H1 (cell line): Measurements from ENCODE around the gene NECAP2. TPM values are rescaled to one million over a fixed set of nuclear protein-coding genes. Genes with fewer than 3 reads are reported as not detected.

Experiments used
- CTCF ChIA-PET: fragments of 300-600 bp; sonication (Branson Sonifier 250); formaldehyde crosslinking; loops from one replicate; lab custom pipeline; 2021; ENCODE audit not compliant: partially characterized antibody; lab: Charles Lee
- POLR2A ChIA-PET: fragments of 300-600 bp; sonication (Branson Sonifier 250); formaldehyde crosslinking; loops from one replicate; lab custom pipeline; 2021; ENCODE audit warnings: inconsistent platforms; ENCODE audit not compliant: partially characterized antibody; lab: Charles Lee
- DNase-seq, 2 experiments: peaks; one replicate each; pipeline versions ENCODE4 v3.0.0 to v3.0.0-alpha.2; 2010 to 2022; ENCODE audit warnings: low spot score in 2 of 2, low read depth in 1 of 2, mixed read lengths in 1 of 2
- FAIRE-seq: peaks from 2 replicates; lab custom pipeline; 2011; peaks lifted over from hg19 to GRCh38; lab: Jason Lieb, UNC
- H2AFZ ChIP-seq: 2 replicates; pipeline ENCODE4 v1.8.1; 2012; ENCODE audit warnings: low read length, inconsistent platforms
- H2AK5ac ChIP-seq: 2 replicates; pipeline ENCODE4 v1.6.1; 2013; ENCODE audit warnings: low read depth, low read length
- H2BK120ac ChIP-seq: replicated peaks from 2 replicates; pipeline ENCODE3; 2013; ENCODE audit warnings: low read depth, low read length, inconsistent platforms
- H2BK12ac ChIP-seq: 2 replicates; pipeline ENCODE4 v1.6.1; 2013; ENCODE audit warnings: low read depth, low read length
- H2BK15ac ChIP-seq: 2 replicates; pipeline ENCODE4 v1.6.1; 2013; ENCODE audit warnings: low read length
- H2BK20ac ChIP-seq: 2 replicates; pipeline ENCODE4 v1.6.1; 2013; ENCODE audit warnings: low read length
- H2BK5ac ChIP-seq: 2 replicates; pipeline ENCODE4 v1.6.1; 2013; ENCODE audit warnings: low read depth, low read length
- H3K14ac ChIP-seq: 2 replicates; pipeline ENCODE4 v1.6.1; 2013; ENCODE audit warnings: inconsistent platforms; ENCODE audit not compliant: insufficient read length
- H3K18ac ChIP-seq: 2 replicates; pipeline ENCODE4 v1.6.1; 2013; ENCODE audit warnings: low read length; ENCODE audit errors: extremely low read depth
- H3K23ac ChIP-seq: 2 replicates; pipeline ENCODE4 v1.6.1; 2013; ENCODE audit warnings: inconsistent platforms; ENCODE audit not compliant: insufficient read length
- H3K23me2 ChIP-seq: 2 replicates; pipeline ENCODE4 v1.6.1; 2013; ENCODE audit warnings: low read depth, low read length
- H3K27ac ChIP-seq: 2 replicates; pipeline ENCODE4 v1.6.1; 2011; ENCODE audit warnings: low read depth, low read length, inconsistent platforms
- H3K27me3 ChIP-seq, 4 experiments: replicated peaks in 1 of 4; 1 replicate in 1 of 4; 2 replicates in 3 of 4; pipeline versions ENCODE4 v1.6.1 to v1.8.1; 2011 to 2013; ENCODE audit warnings: low read length in 3 of 4, mild to moderate bottlenecking in 3 of 4, inconsistent platforms in 2 of 4, mixed read lengths in 2 of 4, moderate library complexity in 1 of 4; ENCODE audit not compliant: control insufficient read depth in 3 of 4, insufficient read depth in 3 of 4; ENCODE audit errors: extremely low read depth in 1 of 4
- H3K36me3 ChIP-seq, 4 experiments: 2 replicates each; pipeline versions ENCODE4 v1.6.1 to v1.8.1; 2011 to 2013; ENCODE audit warnings: mild to moderate bottlenecking in 4 of 4, low read length in 3 of 4, moderate library complexity in 2 of 4, control low read depth in 1 of 4, inconsistent platforms in 1 of 4; ENCODE audit not compliant: insufficient read depth in 4 of 4, control insufficient read depth in 2 of 4
- H3K4ac ChIP-seq: replicated peaks from 2 replicates; pipeline ENCODE3; 2013; ENCODE audit warnings: low read length, low read depth, mixed read lengths, inconsistent platforms; ENCODE audit not compliant: insufficient read length
- H3K4me1 ChIP-seq, 4 experiments: replicated peaks in 1 of 4; 1 replicate in 1 of 4; 2 replicates in 3 of 4; pipeline versions ENCODE4 v1.6.1 to v1.8.1; 2011 to 2013; ENCODE audit warnings: low read length in 3 of 4, inconsistent platforms in 2 of 4, mixed read lengths in 1 of 4; ENCODE audit not compliant: insufficient read depth in 4 of 4, control insufficient read depth in 3 of 4
- H3K4me2 ChIP-seq, 2 experiments: 2 replicates each; pipeline versions ENCODE4 v1.6.1 to v1.8.1; 2011 to 2013; ENCODE audit warnings: low read depth in 2 of 2, low read length in 2 of 2, control low read depth in 1 of 2, inconsistent platforms in 1 of 2, mild to moderate bottlenecking in 1 of 2; ENCODE audit not compliant: insufficient read depth in 1 of 2
- H3K4me3 ChIP-seq, 4 experiments: fragments of 200-600, 300-600 bp in 1 of 4; sonication (generic), shearing (Covaris generic), sonication (Bioruptor Twin) in 1 of 4; 2 replicates each; pipeline versions ENCODE4 v1.5.1 to v1.8.1; 2011 to 2016; ENCODE audit warnings: low read length in 4 of 4, low read depth in 3 of 4, control low read depth in 2 of 4, inconsistent platforms in 2 of 4, mild to moderate bottlenecking in 2 of 4, mixed read lengths in 1 of 4, moderate library complexity in 1 of 4; ENCODE audit not compliant: insufficient read depth in 2 of 4; ENCODE audit errors: extremely low read depth in 1 of 4
- H3K56ac ChIP-seq: replicated peaks from 2 replicates; pipeline ENCODE3; 2013; ENCODE audit warnings: low read depth, mild to moderate bottlenecking, mixed read lengths, low read length, inconsistent platforms; ENCODE audit not compliant: insufficient read length
- H3K79me1 ChIP-seq: 2 replicates; pipeline ENCODE4 v1.6.1; 2013; ENCODE audit warnings: low read depth, low read length, control low read depth
- H3K79me2 ChIP-seq, 2 experiments: 2 replicates each; pipeline versions ENCODE4 v1.6.1 to v1.8.1; 2012 to 2013; ENCODE audit warnings: low read length in 2 of 2, mild to moderate bottlenecking in 2 of 2, inconsistent platforms in 1 of 2; ENCODE audit not compliant: insufficient read depth in 2 of 2, control insufficient read depth in 1 of 2
- H3K9ac ChIP-seq, 4 experiments: replicated peaks in 1 of 4; 1 replicate in 1 of 4; 2 replicates in 3 of 4; pipeline versions ENCODE4 v1.6.1 to v1.8.1; 2011 to 2013; ENCODE audit warnings: low read depth in 3 of 4, low read length in 3 of 4, control low read depth in 2 of 4, mild to moderate bottlenecking in 2 of 4, moderate library complexity in 2 of 4, inconsistent platforms in 1 of 4; ENCODE audit errors: extremely low read depth in 1 of 4
- H3K9me3 ChIP-seq, 2 experiments: 2 replicates each; pipeline versions ENCODE4 v1.6.1 to v1.8.1; 2012 to 2013; ENCODE audit warnings: mild to moderate bottlenecking in 2 of 2, moderate library complexity in 2 of 2, control low read depth in 1 of 2, inconsistent platforms in 1 of 2, low read depth in 1 of 2, low read length in 1 of 2, mixed read lengths in 1 of 2; ENCODE audit not compliant: insufficient read depth in 2 of 2
- H4K20me1 ChIP-seq, 2 experiments: replicated peaks in 1 of 2; 2 replicates each; pipeline versions ENCODE3 to v1.8.1; 2011 to 2013; ENCODE audit warnings: inconsistent platforms in 2 of 2, low read length in 2 of 2, mild to moderate bottlenecking in 1 of 2; ENCODE audit not compliant: insufficient read depth in 2 of 2, control insufficient read depth in 1 of 2
- H4K5ac ChIP-seq: 2 replicates; pipeline ENCODE4 v1.6.1; 2013; ENCODE audit warnings: low read length, low read depth, mixed read lengths, inconsistent platforms; ENCODE audit not compliant: insufficient read length
- H4K8ac ChIP-seq: 2 replicates; pipeline ENCODE4 v1.8.0; 2013; ENCODE audit warnings: mild to moderate bottlenecking, moderate library complexity, low read length, inconsistent platforms; ENCODE audit not compliant: insufficient read depth; ENCODE audit errors: extremely low read depth
- H4K91ac ChIP-seq: replicated peaks from 2 replicates; pipeline ENCODE3; 2013; ENCODE audit warnings: low read length, mixed read lengths, inconsistent platforms; ENCODE audit not compliant: insufficient read length
- CEBPB ChIP-seq: IDR thresholded peaks from 2 replicates; pipeline ENCODE4 v1.6.1; 2012; ENCODE audit warnings: low read depth, low read length
- NRF1 ChIP-seq: IDR thresholded peaks from 2 replicates; pipeline ENCODE4 v1.6.1; 2011; ENCODE audit warnings: mild to moderate bottlenecking, low read depth, low read length, improper control_type of control experiment
- POLR2AphosphoS5 ChIP-seq: IDR thresholded peaks from 2 replicates; pipeline ENCODE4 v1.6.1; 2011; ENCODE audit warnings: low read depth, low read length
- TAF7 ChIP-seq: optimal IDR thresholded peaks from 2 replicates; pipeline ENCODE3; 2011; ENCODE audit warnings: low read depth, mild to moderate bottlenecking, inconsistent platforms, low read length, moderate library complexity, borderline replicate concordance
- WGBS, 2 experiments: shearing (Covaris generic) in 1 of 2; methylation state at CpG; one replicate each; pipeline versions ENCODE4 v1.1.6 to v1.1.7; 2013 to 2015; ENCODE audit warnings: low lambda C conversion rate in 2 of 2, mixed read lengths in 2 of 2, inconsistent platforms in 1 of 2, low coverage in 1 of 2, missing lambda C conversion rate in 1 of 2; ENCODE audit not compliant: insufficient replicate concordance in 2 of 2, insufficient coverage in 1 of 2, insufficient read length in 1 of 2; ENCODE audit errors: extremely low coverage in 1 of 2, missing lambda C conversion rate in 1 of 2; 5-methylcytosine and 5-hydroxymethylcytosine counted together
- polyA plus RNA-seq, 7 experiments: library from polyadenylated mRNA; depleted of rRNA in 3 of 7; stranded (reverse) in 5 of 7; unstranded in 2 of 7; fragments of >200 nt in 5 of 7; fragments of 200-250 nt in 2 of 7; gene quantifications; 1 replicate in 5 of 7; 2 replicates in 1 of 7; 4 replicates in 1 of 7; pipeline versions ENCODE4 v1.2.1 to v1.2.3, GENCODE V29; 2011 to 2013; ENCODE audit warnings: missing spikeins in 2 of 7, mixed read lengths in 2 of 7
- total RNA-seq: library from RNA; stranded (reverse); fragmentation: NEBNext Ultra II Directional; extraction: Animal tissue kit (Norgen Biotek cat#: 25700); gene quantifications from 2 replicates; pipeline ENCODE4 v1.2.1, GENCODE V29; 2021
- TF ChIP-seq, protein P1 (sequence below), 3 experiments: IDR thresholded peaks; 1 replicate in 2 of 3; 2 replicates in 1 of 3; pipeline versions ENCODE4 v1.5.1 to v1.6.1; 2011; ENCODE audit warnings: low read length in 3 of 3, mild to moderate bottlenecking in 3 of 3, inconsistent platforms in 2 of 3, low read depth in 1 of 3, moderate library complexity in 1 of 3; ENCODE audit not compliant: insufficient read depth in 1 of 3; ENCODE audit errors: control extremely low read depth in 1 of 3
- TF ChIP-seq, protein P2 (sequence below): IDR thresholded peaks from 2 replicates; pipeline ENCODE4 v1.6.1; 2012; ENCODE audit warnings: inconsistent platforms

Gene NECAP2
- total and polyA plus RNA-seq, 2 of the 8 experiments (the other 6 are each of a cell fraction or from before 2014, with no cell fraction given) = 24.4 to 29.7 TPM

DNA sequence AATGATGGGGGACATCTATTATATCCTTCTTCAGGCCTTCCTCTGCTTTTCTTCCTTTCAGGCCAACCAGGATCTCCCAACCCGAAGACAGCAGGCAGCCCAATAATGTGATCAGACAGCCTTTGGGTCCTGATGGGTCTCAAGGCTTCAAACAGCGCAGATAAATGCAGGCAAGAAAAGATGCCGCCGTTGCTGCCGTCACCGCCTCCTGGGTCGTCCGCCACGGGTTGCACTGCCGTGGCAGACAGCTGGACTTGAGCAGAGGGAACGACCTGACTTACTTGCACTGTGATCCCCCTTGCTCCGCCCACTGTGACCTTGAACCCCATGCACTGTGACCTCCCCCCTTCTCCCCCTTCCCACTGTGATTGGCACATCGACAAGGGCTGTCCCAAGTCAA, 45.5 kb upstream of the NECAP2 start:
- H2BK12ac ChIP-seq = no peak overlapping the region
- ChIA-PET POLR2A (interaction anchor here (1.4 kb wide), 1 partner anchor 9 kb away, joined by 3 read pairs; no protein-coding TSS in a partner anchor), CTCF (interaction anchor here (1.2 to 2.0 kb wide), 5 partner anchors 14 to 45 kb away, joined by 3 to 6 read pairs (median 5); partner anchors contain the start of gene NECAP2)
- H3K9me3 ChIP-seq = no peaks in the 10 kb centered on the region
- no peak overlapping the region for H4K91ac ChIP-seq
- H2AK5ac ChIP-seq = no peak overlapping the region
- H2BK15ac ChIP-seq = no peak overlapping the region
- no peak overlapping the region for H2BK20ac ChIP-seq
- H2BK5ac ChIP-seq = no peak overlapping the region
- H3K23me2 ChIP-seq = no peaks in the 10 kb centered on the region
- H4K8ac ChIP-seq = no peak overlapping the region
- peaks cover 30 to 39% of the 10 kb centered on the region in 2 experiments for H4K20me1 ChIP-seq
- FAIRE-seq = no peak
- WGBS, 2 experiments = 93% methylated on average over 12 of the region's 13 CpGs; no CpG with 5 or more reads in 1 of the 2 experiments
- H3K27me3 ChIP-seq = no peaks in the 10 kb centered on the region
- no peak overlapping the region for H4K5ac ChIP-seq
- H3K4me2 ChIP-seq = no peak overlapping the region
- no peak for TF ChIP-seq NRF1
- TF ChIP-seq, protein P1, sequence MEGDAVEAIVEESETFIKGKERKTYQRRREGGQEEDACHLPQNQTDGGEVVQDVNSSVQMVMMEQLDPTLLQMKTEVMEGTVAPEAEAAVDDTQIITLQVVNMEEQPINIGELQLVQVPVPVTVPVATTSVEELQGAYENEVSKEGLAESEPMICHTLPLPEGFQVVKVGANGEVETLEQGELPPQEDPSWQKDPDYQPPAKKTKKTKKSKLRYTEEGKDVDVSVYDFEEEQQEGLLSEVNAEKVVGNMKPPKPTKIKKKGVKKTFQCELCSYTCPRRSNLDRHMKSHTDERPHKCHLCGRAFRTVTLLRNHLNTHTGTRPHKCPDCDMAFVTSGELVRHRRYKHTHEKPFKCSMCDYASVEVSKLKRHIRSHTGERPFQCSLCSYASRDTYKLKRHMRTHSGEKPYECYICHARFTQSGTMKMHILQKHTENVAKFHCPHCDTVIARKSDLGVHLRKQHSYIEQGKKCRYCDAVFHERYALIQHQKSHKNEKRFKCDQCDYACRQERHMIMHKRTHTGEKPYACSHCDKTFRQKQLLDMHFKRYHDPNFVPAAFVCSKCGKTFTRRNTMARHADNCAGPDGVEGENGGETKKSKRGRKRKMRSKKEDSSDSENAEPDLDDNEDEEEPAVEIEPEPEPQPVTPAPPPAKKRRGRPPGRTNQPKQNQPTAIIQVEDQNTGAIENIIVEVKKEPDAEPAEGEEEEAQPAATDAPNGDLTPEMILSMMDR (IDR thresholded peaks at IDR 0.05; ENCODE audit: control extremely low read depth in 1 of 3, insufficient read depth in 1 of 3, low read depth in 1 of 3, low read length in 3 of 3) = no peak
- TF ChIP-seq, protein P2, sequence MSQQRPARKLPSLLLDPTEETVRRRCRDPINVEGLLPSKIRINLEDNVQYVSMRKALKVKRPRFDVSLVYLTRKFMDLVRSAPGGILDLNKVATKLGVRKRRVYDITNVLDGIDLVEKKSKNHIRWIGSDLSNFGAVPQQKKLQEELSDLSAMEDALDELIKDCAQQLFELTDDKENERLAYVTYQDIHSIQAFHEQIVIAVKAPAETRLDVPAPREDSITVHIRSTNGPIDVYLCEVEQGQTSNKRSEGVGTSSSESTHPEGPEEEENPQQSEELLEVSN = no peak
- no peak for TF ChIP-seq TAF7
- no peak for TF ChIP-seq POLR2AphosphoS5
- no peak for TF ChIP-seq CEBPB
- H3K79me1 ChIP-seq = peaks cover 26% of the 10 kb centered on the region
- no peak overlapping the region for H3K27ac ChIP-seq
- peaks cover 5 to 23% (median 17%) of the 10 kb centered on the region in 4 experiments for H3K4me1 ChIP-seq
- H3K9ac ChIP-seq = no peak overlapping the region
- no peak overlapping the region for H3K14ac ChIP-seq
- peaks cover 4 to 44% of the 10 kb centered on the region in 2 experiments; a peak in 3 of 4 replicates for H3K79me2 ChIP-seq
- H3K23ac ChIP-seq = no peak overlapping the region
- no peak overlapping the region for H2BK120ac ChIP-seq
- no peak overlapping the region for H3K4ac ChIP-seq
- H3K4me3 ChIP-seq = no peak overlapping the region
- H3K18ac ChIP-seq = no peak overlapping the region
- no peak for DNase-seq
- no peak overlapping the region for H3K56ac ChIP-seq
- peaks cover 3 to 19% (median 11%) of the 10 kb centered on the region in 4 experiments; a peak in 7 of 8 replicates for H3K36me3 ChIP-seq
- no peak overlapping the region for H2AFZ ChIP-seq
